Mesenchymal stem cell (in vitro differentiated cells and primary cell): ENCODE measurements around the gene OAS2.

ENCODE experiments used
- DNase-seq: peaks from one replicate; pipeline ENCODE4 v3.0.0-alpha.2; 2013
- H2AFZ ChIP-seq: one replicate; pipeline ENCODE4 v1.6.1; 2013; ENCODE audit warnings: low read depth, mild to moderate bottlenecking, control low read depth, inconsistent platforms, low read length, moderate library complexity
- H2AK5ac ChIP-seq: 2 replicates; pipeline ENCODE4 v1.6.1; 2013; ENCODE audit warnings: low read length, moderate library complexity, mild to moderate bottlenecking, inconsistent platforms; ENCODE audit not compliant: severe bottlenecking
- H2BK120ac ChIP-seq: one replicate; pipeline ENCODE4 v1.6.1; 2013; ENCODE audit warnings: low read depth, mild to moderate bottlenecking, inconsistent platforms, low read length, moderate library complexity
- H2BK12ac ChIP-seq, 2 experiments: one replicate each; pipeline ENCODE4 v1.6.1; 2013; ENCODE audit warnings: inconsistent platforms in 2 of 2, low read length in 2 of 2, mild to moderate bottlenecking in 2 of 2, moderate library complexity in 2 of 2, control low read depth in 1 of 2
- H2BK15ac ChIP-seq: one replicate; pipeline ENCODE4 v1.6.1; 2013; ENCODE audit warnings: mild to moderate bottlenecking, low read depth, inconsistent platforms; ENCODE audit not compliant: poor library complexity, severe bottlenecking
- H2BK5ac ChIP-seq: 2 replicates; pipeline ENCODE4 v1.6.1; 2013; ENCODE audit warnings: low read depth, mild to moderate bottlenecking, low read length, control low read depth, inconsistent platforms; ENCODE audit not compliant: poor library complexity, severe bottlenecking
- H3K14ac ChIP-seq, 2 experiments: one replicate each; pipeline ENCODE4 v1.6.1; 2013; ENCODE audit warnings: inconsistent platforms in 2 of 2, low read length in 2 of 2, control low read depth in 1 of 2, mild to moderate bottlenecking in 1 of 2, moderate library complexity in 1 of 2
- H3K18ac ChIP-seq, 2 experiments: one replicate each; pipeline ENCODE4 v1.6.1; 2013; ENCODE audit warnings: inconsistent platforms in 2 of 2, low read length in 2 of 2, control low read depth in 1 of 2, low read depth in 1 of 2, mild to moderate bottlenecking in 1 of 2
- H3K23ac ChIP-seq, 2 experiments: one replicate each; pipeline ENCODE4 v1.6.1; 2013; ENCODE audit warnings: inconsistent platforms in 2 of 2, low read length in 2 of 2, mild to moderate bottlenecking in 2 of 2, moderate library complexity in 2 of 2, control low read depth in 1 of 2
- H3K27ac ChIP-seq: 2 replicates; pipeline ENCODE4 v1.5.1; 2013; ENCODE audit warnings: mild to moderate bottlenecking, moderate library complexity, low read length, control low read depth, inconsistent platforms; ENCODE audit not compliant: poor library complexity, severe bottlenecking
- H3K27me3 ChIP-seq, 2 experiments: 2 replicates each; pipeline versions ENCODE4 v1.6.1 to v1.7.0; 2013; ENCODE audit warnings: low read length in 2 of 2, mild to moderate bottlenecking in 2 of 2, moderate library complexity in 2 of 2, control low read depth in 1 of 2, inconsistent platforms in 1 of 2; ENCODE audit not compliant: control insufficient read depth in 1 of 2, insufficient read depth in 1 of 2
- H3K36me3 ChIP-seq, 2 experiments: 2 replicates each; pipeline versions ENCODE4 v1.6.1 to v1.7.0; 2013; ENCODE audit warnings: low read length in 2 of 2, control low read depth in 1 of 2, inconsistent platforms in 1 of 2, low read depth in 1 of 2, mild to moderate bottlenecking in 1 of 2; ENCODE audit not compliant: insufficient read depth in 2 of 2, control insufficient read depth in 1 of 2
- H3K4ac ChIP-seq, 2 experiments: one replicate each; pipeline ENCODE4 v1.6.1; 2013; ENCODE audit warnings: inconsistent platforms in 2 of 2, low read length in 2 of 2, mild to moderate bottlenecking in 2 of 2, moderate library complexity in 2 of 2, control low read depth in 1 of 2, low read depth in 1 of 2
- H3K4me1 ChIP-seq: 2 replicates; pipeline ENCODE4 v1.6.1; 2013; ENCODE audit warnings: low read depth, low read length, control low read depth; ENCODE audit not compliant: control insufficient read depth, insufficient read depth
- H3K4me2 ChIP-seq: 2 replicates; pipeline ENCODE4 v1.6.1; 2013; ENCODE audit warnings: low read length, mild to moderate bottlenecking, inconsistent platforms; ENCODE audit not compliant: poor library complexity, severe bottlenecking
- H3K4me3 ChIP-seq, 2 experiments: 2 replicates each; pipeline versions ENCODE4 v1.5.1 to v1.7.0; 2013; ENCODE audit warnings: low read length in 2 of 2, mild to moderate bottlenecking in 2 of 2, control low read depth in 1 of 2, low read depth in 1 of 2; ENCODE audit not compliant: insufficient read depth in 1 of 2
- H3K79me1 ChIP-seq: replicated peaks from 2 replicates; pipeline ENCODE4 v1.6.1; 2013; ENCODE audit warnings: mild to moderate bottlenecking, control low read depth, low read length, inconsistent platforms; ENCODE audit not compliant: poor library complexity, severe bottlenecking
- H3K9ac ChIP-seq: 2 replicates; pipeline ENCODE4 v1.7.0; 2013; ENCODE audit warnings: mild to moderate bottlenecking, low read length, moderate library complexity
- H3K9me3 ChIP-seq: 2 replicates; pipeline ENCODE4 v1.7.0; 2013; ENCODE audit warnings: mild to moderate bottlenecking, low read length; ENCODE audit not compliant: control insufficient read depth
- H4K8ac ChIP-seq: one replicate; pipeline ENCODE4 v1.6.1; 2013; ENCODE audit warnings: inconsistent platforms, mild to moderate bottlenecking, low read length, moderate library complexity
- H4K91ac ChIP-seq: one replicate; pipeline ENCODE4 v1.6.1; 2013; ENCODE audit warnings: mild to moderate bottlenecking, low read length, inconsistent platforms
- WGBS: methylation state at CpG from one replicate; pipeline ENCODE4 v1.1.7; 2013; ENCODE audit warnings: mixed read lengths; 5-methylcytosine and 5-hydroxymethylcytosine counted together

OAS2 gene

GRCh38 chr12:113021500-113021899 is 43.2 kb downstream of the OAS2 start:
- H2BK120ac ChIP-seq: no peak overlapping the region
- H3K14ac ChIP-seq: no peak overlapping the region
- H3K9ac ChIP-seq: no peak overlapping the region
- no peak for DNase-seq
- no peak overlapping the region for H2BK15ac ChIP-seq
- H3K9me3 ChIP-seq: no peaks in the 10 kb centered on the region
- H4K8ac ChIP-seq: no peak overlapping the region
- H3K23ac ChIP-seq: no peak overlapping the region
- H3K27me3 ChIP-seq: peaks cover 12 to 18% of the 10 kb centered on the region in 2 experiments
- H3K4me1 ChIP-seq: peaks cover 1% of the 10 kb centered on the region
- H3K4me2 ChIP-seq: no peak overlapping the region
- no peaks in the 10 kb centered on the region for H3K36me3 ChIP-seq
- H2AFZ ChIP-seq: no peak overlapping the region
- H4K91ac ChIP-seq: no peak overlapping the region
- H2BK5ac ChIP-seq: no peak overlapping the region
- 100% methylated on average over 1 of the region's 1 CpG for WGBS
- no peak overlapping the region for H2AK5ac ChIP-seq
- H3K18ac ChIP-seq: no peak overlapping the region
- no peak overlapping the region for H3K4ac ChIP-seq
- no peaks in the 10 kb centered on the region for H3K79me1 ChIP-seq
- H3K27ac ChIP-seq: no peak overlapping the region
- H2BK12ac ChIP-seq: no peak overlapping the region
- H3K4me3 ChIP-seq: no peak overlapping the region

GRCh38 chr12:113022563-113023297 is 44.4 kb downstream of the OAS2 start:
- Histone ChIP-seq H3K79me1 (no peaks in the 10 kb centered on the region), H2BK120ac (no peak overlapping the region), H2BK12ac (no peak overlapping the region), H3K36me3 (no peaks in the 10 kb centered on the region), H4K8ac (no peak overlapping the region), H3K27ac (no peak overlapping the region), H3K23ac (no peak overlapping the region), H3K4me1 (peaks cover 1% of the 10 kb centered on the region), H2AK5ac (no peak overlapping the region), H3K4me2 (no peak overlapping the region), H2BK5ac (no peak overlapping the region), H3K4ac (no peak overlapping the region), H4K91ac (no peak overlapping the region), H3K9ac (no peak overlapping the region), H3K9me3 (no peaks in the 10 kb centered on the region), H3K4me3 (no peak overlapping the region), H2AFZ (no peak overlapping the region), H3K14ac (no peak overlapping the region), H3K18ac (no peak overlapping the region), H3K27me3 (peaks cover 14 to 18% of the 10 kb centered on the region in 2 experiments), H2BK15ac (no peak overlapping the region)
- 100% methylated on average over 1 of the region's 3 CpGs for WGBS
- no peak for DNase-seq

GRCh38 chr12:113027726-113028125 is 49.4 kb downstream of the OAS2 start:
- Histone ChIP-seq H3K4me1 (no peaks in the 10 kb centered on the region), H3K36me3 (no peaks in the 10 kb centered on the region), H2AFZ (no peak overlapping the region), H2BK120ac (no peak overlapping the region), H3K9ac (no peak overlapping the region), H3K14ac (no peak overlapping the region), H2BK15ac (no peak overlapping the region), H3K9me3 (no peaks in the 10 kb centered on the region), H4K8ac (no peak overlapping the region), H2BK12ac (no peak overlapping the region), H2BK5ac (no peak overlapping the region), H3K27me3 (peaks cover 7 to 23% of the 10 kb centered on the region in 2 experiments), H4K91ac (no peak overlapping the region), H2AK5ac (no peak overlapping the region), H3K4me2 (no peak overlapping the region), H3K4ac (no peak overlapping the region), H3K18ac (no peak overlapping the region), H3K4me3 (no peak overlapping the region), H3K79me1 (no peaks in the 10 kb centered on the region), H3K23ac (no peak overlapping the region), H3K27ac (no peak overlapping the region)
- no peak for DNase-seq
- WGBS: 68% methylated on average over 4 of the region's 4 CpGs

- Histone ChIP-seq H3K4me2 (peak overlapping the region; percentile 13), H4K91ac (no peak overlapping the region), H3K23ac (no peak overlapping the region), H2AFZ (no peak overlapping the region), H3K79me1 (no peaks in the 10 kb centered on the region), H3K27me3 (peaks cover 3 to 16% of the 10 kb centered on the region in 2 experiments), H3K36me3 (no peaks in the 10 kb centered on the region), H4K8ac (no peak overlapping the region), H2BK120ac (no peak overlapping the region), H3K4me1 (no peaks in the 10 kb centered on the region), H3K18ac (no peak overlapping the region), H2BK5ac (no peak overlapping the region), H3K14ac (no peak overlapping the region), H2BK15ac (no peak overlapping the region), H3K27ac (no peak overlapping the region), H3K9ac (no peak overlapping the region), H3K4ac (no peak overlapping the region), H2AK5ac (no peak overlapping the region), H3K4me3 (no peak overlapping the region), H3K9me3 (no peaks in the 10 kb centered on the region), H2BK12ac (no peak overlapping the region)
- peak; percentile 72 for DNase-seq
- 6% methylated on average over 6 of the region's 9 CpGs for WGBS
Observed at GRCh38 chr12:113030875-113031525, 52.7 kb downstream of the OAS2 start.
